Loucy (cell line): ENCODE measurements around the gene ST7L.

ENCODE experiments used
- EZH2phosphoT487 ChIP-seq: fragments of 200-600 bp; IDR thresholded peaks from 2 replicates; pipeline ENCODE4 v1.6.1; 2018; ENCODE audit warnings: antibody characterized with exemption, mild to moderate bottlenecking, moderate library complexity, borderline replicate concordance
- TF ChIP-seq, protein P1 (sequence below): fragments of 200-600 bp; sonication (generic); conservative IDR thresholded peaks from 2 replicates; pipeline ENCODE4 v1.5.1; 2014; ENCODE audit warnings: mild to moderate bottlenecking, antibody characterized with exemption, low read length

- TF ChIP-seq, protein P1, sequence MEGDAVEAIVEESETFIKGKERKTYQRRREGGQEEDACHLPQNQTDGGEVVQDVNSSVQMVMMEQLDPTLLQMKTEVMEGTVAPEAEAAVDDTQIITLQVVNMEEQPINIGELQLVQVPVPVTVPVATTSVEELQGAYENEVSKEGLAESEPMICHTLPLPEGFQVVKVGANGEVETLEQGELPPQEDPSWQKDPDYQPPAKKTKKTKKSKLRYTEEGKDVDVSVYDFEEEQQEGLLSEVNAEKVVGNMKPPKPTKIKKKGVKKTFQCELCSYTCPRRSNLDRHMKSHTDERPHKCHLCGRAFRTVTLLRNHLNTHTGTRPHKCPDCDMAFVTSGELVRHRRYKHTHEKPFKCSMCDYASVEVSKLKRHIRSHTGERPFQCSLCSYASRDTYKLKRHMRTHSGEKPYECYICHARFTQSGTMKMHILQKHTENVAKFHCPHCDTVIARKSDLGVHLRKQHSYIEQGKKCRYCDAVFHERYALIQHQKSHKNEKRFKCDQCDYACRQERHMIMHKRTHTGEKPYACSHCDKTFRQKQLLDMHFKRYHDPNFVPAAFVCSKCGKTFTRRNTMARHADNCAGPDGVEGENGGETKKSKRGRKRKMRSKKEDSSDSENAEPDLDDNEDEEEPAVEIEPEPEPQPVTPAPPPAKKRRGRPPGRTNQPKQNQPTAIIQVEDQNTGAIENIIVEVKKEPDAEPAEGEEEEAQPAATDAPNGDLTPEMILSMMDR, result no peak
- TF ChIP-seq EZH2phosphoT487, result no peak
Observed at GRCh38 chr1:112626887-112627286, 7.9 kb upstream of the ST7L start.
